Measurements from ENCODE around the gene MON1A.

GRCh38 chr3:49902511-49903345, 26.9 kb downstream of the MON1A start:
- no peak for TF ChIP-seq POLR2A (IDR thresholded peaks at IDR 0.05; ENCODE audit: low read depth)
- TF ChIP-seq CTCF (IDR thresholded peaks at IDR 0.05): no peak
- TF ChIP-seq EP300 (IDR thresholded peaks at IDR 0.05): no peak
